CD4-positive, alpha-beta T cell (primary cell): ENCODE measurements around the gene IL31RA. TPM values are rescaled to one million over a fixed set of nuclear protein-coding genes. Genes with fewer than 3 reads are reported as not detected.

Experiments
- ATAC-seq: fragments of 200-7000 bp; cut with Tn5 transposase; one replicate; pipeline ENCODE4 v1.10.0; 2022; ENCODE audit warnings: mild to moderate bottlenecking; ENCODE audit not compliant: poor library complexity
- CTCF ChIA-PET: fragments of 350-600 bp; sonication (Branson Sonifier 250); formaldehyde crosslinking; loops from one replicate; lab custom pipeline; 2021; ENCODE audit warnings: antibody characterized with exemption, inconsistent platforms; lab: Charles Lee
- POLR2A ChIA-PET: fragments of 350-600 bp; sonication (Branson Sonifier 250); formaldehyde crosslinking; loops from one replicate; lab custom pipeline; 2021; ENCODE audit warnings: antibody characterized with exemption, inconsistent platforms; lab: Charles Lee
- DNase-seq, 14 experiments: peaks; one replicate each; pipeline ENCODE4 v3.0.0-alpha.2; 2013 to 2020; ENCODE audit warnings: mixed read lengths in 2 of 14
- H3K27ac ChIP-seq, 2 donors: one replicate each; pipeline versions ENCODE4 v1.5.1 to v1.7.0; 2013; ENCODE audit warnings: low read length in 2 of 2, low read depth in 1 of 2, mild to moderate bottlenecking in 1 of 2
- H3K27me3 ChIP-seq, 2 experiments: 1 replicate in 1 of 2; 2 replicates in 1 of 2; pipeline versions ENCODE4 v1.6.1 to v1.7.0; 2013; ENCODE audit warnings: low read length in 2 of 2, control low read depth in 1 of 2, mild to moderate bottlenecking in 1 of 2, moderate library complexity in 1 of 2; ENCODE audit not compliant: insufficient read depth in 2 of 2, control insufficient read depth in 1 of 2
- H3K36me3 ChIP-seq: one replicate; pipeline ENCODE4 v1.6.1; 2013; ENCODE audit warnings: low read length, control low read depth; ENCODE audit not compliant: insufficient read depth
- H3K4me1 ChIP-seq: one replicate; pipeline ENCODE4 v1.6.1; 2013; ENCODE audit warnings: low read length, control low read depth; ENCODE audit not compliant: insufficient read depth
- H3K4me3 ChIP-seq: one replicate; pipeline ENCODE4 v1.5.1; 2013; ENCODE audit warnings: mild to moderate bottlenecking, low read length, moderate library complexity
- H3K9me3 ChIP-seq, 2 experiments: 1 replicate in 1 of 2; 2 replicates in 1 of 2; pipeline versions ENCODE4 v1.6.1 to v1.7.0; 2013; ENCODE audit warnings: low read length in 2 of 2, mild to moderate bottlenecking in 2 of 2, control low read depth in 1 of 2, moderate library complexity in 1 of 2; ENCODE audit not compliant: control insufficient read depth in 1 of 2, insufficient read depth in 1 of 2
- H3K27ac Mint-ChIP-seq: one replicate; pipeline ENCODE4 v1.8.0; 2020; ENCODE audit warnings: mixed read lengths
- H3K27me3 Mint-ChIP-seq: one replicate; pipeline ENCODE4 v1.8.0; 2021; ENCODE audit warnings: mixed read lengths
- H3K36me3 Mint-ChIP-seq: one replicate; pipeline ENCODE4 v1.8.0; 2021; ENCODE audit warnings: low read depth, mixed read lengths
- H3K4me1 Mint-ChIP-seq: one replicate; pipeline ENCODE4 v1.8.0; 2021; ENCODE audit warnings: low read depth, mixed read lengths
- H3K4me3 Mint-ChIP-seq: one replicate; pipeline ENCODE4 v1.8.0; 2020; ENCODE audit warnings: mild to moderate bottlenecking, mixed read lengths
- H3K9me3 Mint-ChIP-seq: one replicate; pipeline ENCODE4 v1.8.0; 2020; ENCODE audit warnings: mixed read lengths
- CTCF ChIP-seq: fragments of 200-600 bp; IDR thresholded peaks from one replicate; pipeline ENCODE4 v1.8.0; 2022; ENCODE audit warnings: antibody characterized with exemption, mild to moderate bottlenecking
- intact Hi-C, 2 experiments: fragments of 100-400 bp; cut with DNase I in 1 of 2; cut with micrococcal nuclease in 1 of 2; formaldehyde crosslinking; loops; one replicate each; pipeline versions ENCODE4 v1.15.1 to v1.9.0; 2023 to 2025; cut with DNase I, micrococcal nuclease
- total RNA-seq, 174 experiments: library from RNA in 2 of 174; stranded (reverse) in 2 of 174; gene quantifications; one replicate each; pipeline ENCODE4 v1.2.3 and lab custom pipeline; 2021 to 2026

IL31RA gene
- total RNA-seq, 2 experiments from 2014 or later, result not detected

- H3K27ac ChIP-seq, result no peak overlapping the region
- no peaks in the 10 kb centered on the region for H3K4me1 ChIP-seq
- no peaks in the 10 kb centered on the region for H3K36me3 Mint-ChIP-seq
- DNase-seq (no peak), ATAC-seq (no peak)
- no peak overlapping the region for H3K27ac Mint-ChIP-seq
- intact Hi-C loops, result no loop called here
- no peaks in the 10 kb centered on the region for H3K9me3 Mint-ChIP-seq
- no peaks in the 10 kb centered on the region for H3K4me1 Mint-ChIP-seq
- ChIA-PET CTCF (no interaction called here), POLR2A (interaction anchor here (0.7 kb wide), 1 partner anchor 1017 kb away, joined by 3 read pairs; no protein-coding TSS in a partner anchor)
- no peak for TF ChIP-seq CTCF
- H3K27me3 ChIP-seq, result no peaks in the 10 kb centered on the region
- no peak overlapping the region for H3K4me3 Mint-ChIP-seq
- no peaks in the 10 kb centered on the region for H3K36me3 ChIP-seq
- H3K9me3 ChIP-seq, result no peaks in the 10 kb centered on the region
- H3K27me3 Mint-ChIP-seq, result no peaks in the 10 kb centered on the region
- H3K4me3 ChIP-seq, result no peak overlapping the region
These were observed 26.5 kb downstream of the IL31RA start for GRCh38 chr5:55877655-55878054.

GRCh38 chr5:55880453-55880852 is 29.3 kb downstream of the IL31RA start:
- Mint-ChIP-seq H3K4me3 (no peak overlapping the region), H3K27me3 (no peaks in the 10 kb centered on the region), H3K4me1 (no peaks in the 10 kb centered on the region), H3K9me3 (no peaks in the 10 kb centered on the region), H3K27ac (no peak overlapping the region), H3K36me3 (no peaks in the 10 kb centered on the region)
- Histone ChIP-seq H3K4me3 (no peak overlapping the region), H3K36me3 (no peaks in the 10 kb centered on the region), H3K9me3 (no peaks in the 10 kb centered on the region), H3K27ac (no peak overlapping the region), H3K4me1 (no peaks in the 10 kb centered on the region), H3K27me3 (no peaks in the 10 kb centered on the region)
- CTCF ChIA-PET, result no interaction called here
- POLR2A ChIA-PET, result no interaction called here
- TF ChIP-seq CTCF, result no peak
- intact Hi-C loops, result no loop called here
- DNase-seq, result no peak
- no peak for ATAC-seq

- H3K9me3 ChIP-seq, result no peaks in the 10 kb centered on the region
- POLR2A ChIA-PET, result no interaction called here
- no peak for TF ChIP-seq CTCF
- Mint-ChIP-seq H3K27me3 (no peaks in the 10 kb centered on the region), H3K36me3 (no peaks in the 10 kb centered on the region), H3K4me1 (peaks cover 4% of the 10 kb centered on the region), H3K9me3 (no peaks in the 10 kb centered on the region), H3K4me3 (no peak overlapping the region), H3K27ac (no peak overlapping the region)
- CTCF ChIA-PET, result interaction anchor here (0.7 kb wide), 1 partner anchor 25 kb away, joined by 4 read pairs; no protein-coding TSS in a partner anchor
- ATAC-seq (no peak), DNase-seq (no peak)
- no peaks in the 10 kb centered on the region for H3K27me3 ChIP-seq
- H3K4me1 ChIP-seq, result no peaks in the 10 kb centered on the region
- intact Hi-C loops, result no loop called here
- no peak overlapping the region for H3K4me3 ChIP-seq
- H3K36me3 ChIP-seq, result no peaks in the 10 kb centered on the region
- H3K27ac ChIP-seq, result no peak overlapping the region
These were observed 34.2 kb downstream of the IL31RA start for GRCh38 chr5:55885359-55885758.
